ENCODE measurements around the gene FOXC2.

FOXC2 gene

GRCh38 chr16:86593913-86594620 lies 27.4 kb downstream of the FOXC2 start:
- no peak for DNase-seq

- DNase-seq = no peak
These were observed 28.1 kb downstream of the FOXC2 start for GRCh38 chr16:86594721-86595120.

DNA sequence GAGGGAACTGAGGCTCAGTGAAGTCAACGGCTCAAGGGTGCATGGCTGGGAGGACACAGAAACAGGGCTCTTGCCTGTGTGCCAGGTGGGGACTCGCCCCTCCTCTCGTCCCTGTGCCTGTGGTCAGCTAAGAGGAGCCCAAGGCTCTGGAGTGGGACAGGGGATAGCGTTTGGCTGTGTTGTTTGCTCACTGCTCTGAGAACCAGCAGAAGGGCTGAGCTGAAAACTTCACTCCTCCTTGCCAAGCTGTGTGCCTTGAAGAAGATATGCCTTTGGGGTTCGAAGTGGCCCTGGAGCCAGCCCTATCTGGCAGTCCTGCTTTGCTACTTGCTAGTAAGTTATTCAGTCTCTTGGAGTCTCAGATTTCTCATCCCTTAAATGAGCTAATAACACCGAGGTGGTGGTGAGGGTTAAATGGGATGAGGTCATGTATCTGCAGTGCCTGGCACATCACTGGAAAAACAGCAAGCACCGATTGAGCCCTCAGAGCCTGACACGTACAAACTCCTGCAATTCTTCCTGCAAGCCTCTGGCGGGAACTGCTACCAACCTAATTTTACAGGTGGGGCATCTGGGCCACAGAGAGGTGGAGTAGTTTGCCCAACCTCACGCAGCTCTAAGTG lies 29.5 kb downstream of the FOXC2 start:
- DNase-seq = no peak

DNA sequence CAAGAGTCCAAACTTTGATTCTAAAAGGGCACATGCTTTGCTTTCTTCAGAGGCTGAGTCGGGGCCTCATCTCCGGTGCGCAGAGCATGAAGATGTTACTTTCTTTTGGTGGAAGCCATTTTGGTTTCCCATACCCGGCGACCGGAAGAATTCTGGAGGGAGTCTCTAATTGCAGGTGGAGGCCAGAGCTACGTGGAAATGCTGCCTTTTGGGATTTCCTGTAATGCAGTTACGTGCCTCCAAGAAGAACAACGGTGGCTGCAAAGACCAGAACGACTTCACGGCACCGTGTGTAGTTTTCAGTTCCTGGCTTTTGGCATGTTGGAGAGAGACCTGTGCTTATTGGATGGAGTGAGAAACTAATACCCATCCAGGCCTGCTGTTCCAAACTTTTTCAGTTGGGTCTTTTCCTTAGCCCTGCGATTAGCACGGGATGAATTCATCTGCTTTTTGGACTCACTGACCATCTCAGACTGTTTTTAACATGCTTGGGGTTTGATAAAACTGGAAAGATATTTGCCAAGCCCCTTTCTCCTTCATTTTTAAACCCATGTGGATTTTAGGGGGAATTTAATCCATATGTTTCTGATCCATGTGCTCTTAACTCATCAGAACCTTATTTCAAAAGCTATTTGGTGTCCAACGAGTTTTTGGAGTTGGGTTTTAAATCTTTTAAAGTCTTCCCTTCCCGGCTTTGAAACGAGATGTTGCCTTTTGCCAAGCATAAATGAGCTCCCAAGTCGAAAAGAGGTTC lies 30.7 kb downstream of the FOXC2 start:
- no peak for DNase-seq

DNA sequence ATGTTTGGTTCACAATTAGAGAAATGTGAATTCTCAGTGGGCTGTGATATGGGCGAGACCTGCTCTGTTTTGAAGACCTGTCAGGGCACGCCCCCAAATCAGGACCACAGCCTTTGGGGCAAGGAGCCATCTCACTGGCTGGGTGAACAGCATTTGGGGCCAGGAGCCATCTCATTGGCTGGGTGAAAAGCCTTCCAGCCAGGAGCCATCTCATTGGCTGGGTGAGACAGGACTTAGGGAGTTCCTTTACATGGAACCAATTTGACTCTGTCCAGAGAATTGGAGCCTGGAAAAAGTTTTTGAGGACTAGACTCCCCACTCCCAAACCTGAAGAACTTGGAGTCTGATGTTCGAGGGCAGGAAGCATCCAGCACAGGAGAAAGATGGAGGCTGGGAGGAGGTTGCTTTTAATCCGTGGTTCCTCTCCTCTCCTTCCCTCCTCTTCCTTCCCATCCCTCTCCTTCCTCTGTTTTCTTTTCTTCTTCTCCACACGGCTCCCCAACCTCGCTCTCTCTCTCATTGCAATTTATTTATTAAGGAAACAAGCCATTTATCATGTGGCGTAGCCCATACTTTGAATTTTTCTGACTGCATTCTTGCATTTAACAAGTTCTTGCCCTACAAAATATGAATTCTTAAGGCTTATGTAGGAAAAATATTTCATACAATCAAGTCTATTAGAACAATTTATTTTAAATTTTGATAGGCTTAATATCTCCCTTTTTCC lies 31.4 kb downstream of the FOXC2 start:
- no peak for DNase-seq

- no peak for DNase-seq
These were observed 32.3 kb downstream of the FOXC2 start for GRCh38 chr16:86598607-86599565.

- no peak for DNase-seq
These were observed 34.7 kb downstream of the FOXC2 start for GRCh38 chr16:86601356-86601755.

GRCh38 chr16:86602521-86602920 lies 35.9 kb downstream of the FOXC2 start:
- DNase-seq = no peak

- no peak for DNase-seq
These were observed 38.0 kb downstream of the FOXC2 start for GRCh38 chr16:86604436-86605193.

GRCh38 chr16:86605950-86606349 lies 39.3 kb downstream of the FOXC2 start:
- no peak for DNase-seq

DNA sequence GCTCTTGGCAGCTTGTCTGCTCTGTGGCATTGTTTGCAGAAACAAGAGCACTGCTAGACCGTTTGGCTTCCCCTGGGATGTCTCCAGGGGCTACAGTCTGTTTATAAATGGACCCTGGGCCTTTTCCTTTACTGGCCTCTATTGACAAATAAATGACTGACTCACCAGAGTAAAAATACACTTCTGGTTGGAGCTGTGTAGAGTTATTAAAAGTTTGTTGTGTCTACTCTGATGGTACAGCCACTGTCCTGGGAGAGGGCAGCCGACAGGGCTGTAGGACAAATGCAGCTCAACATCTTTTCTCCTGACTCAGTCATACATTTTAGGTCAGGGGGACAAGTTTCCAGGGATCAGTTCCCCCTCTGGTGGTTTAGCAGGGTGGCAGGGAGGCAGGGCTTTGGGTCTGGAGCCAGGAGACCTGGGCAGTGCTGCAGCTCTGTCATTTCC lies 41.7 kb downstream of the FOXC2 start:
- no peak for DNase-seq

DNA sequence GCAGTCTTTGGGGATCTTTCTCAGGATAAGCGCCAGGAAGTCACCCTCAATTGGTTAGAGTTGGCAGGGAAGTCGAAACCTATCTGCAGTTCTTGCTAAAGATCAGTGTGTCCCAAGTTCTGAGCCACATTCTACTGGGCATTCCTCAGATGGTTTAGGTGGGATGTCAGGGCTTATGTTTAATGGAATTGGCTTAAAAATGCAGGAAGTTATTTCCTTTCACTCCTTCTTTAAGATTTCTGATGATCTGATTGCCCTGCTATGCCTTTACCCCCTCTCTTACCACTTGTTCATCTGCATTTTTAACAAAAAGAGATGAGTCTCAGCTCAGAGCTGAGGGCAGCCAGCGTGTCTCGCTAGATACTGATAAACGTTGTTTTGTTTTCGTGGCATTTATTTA lies 42.5 kb downstream of the FOXC2 start:
- DNase-seq = no peak

DNA sequence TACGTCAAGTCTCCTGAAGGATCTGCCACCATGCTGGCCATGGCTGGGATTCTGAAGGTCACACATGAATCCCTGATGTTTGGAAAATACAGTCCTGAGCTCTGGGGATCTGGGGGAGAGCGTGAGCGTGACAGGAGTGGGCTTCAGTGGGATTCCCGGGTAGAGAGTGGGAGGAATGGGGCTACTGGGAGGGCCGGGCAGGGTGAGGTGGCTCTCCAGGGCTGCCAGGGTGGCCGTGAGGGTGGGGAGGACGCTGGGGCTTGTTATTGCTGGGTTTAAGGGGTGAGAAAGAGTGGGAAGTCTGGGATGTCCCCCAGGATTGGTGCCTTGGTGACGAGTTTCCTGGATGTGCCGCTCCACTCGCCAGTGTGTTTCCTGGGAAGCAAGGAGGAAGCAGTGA lies 43.0 kb downstream of the FOXC2 start:
- DNase-seq = no peak

- DNase-seq = no peak
These were observed 44.3 kb downstream of the FOXC2 start for GRCh38 chr16:86610779-86611524.

- no peak for DNase-seq
These were observed 44.9 kb downstream of the FOXC2 start for GRCh38 chr16:86611525-86611855.

GRCh38 chr16:86611941-86612340 lies 45.3 kb downstream of the FOXC2 start:
- DNase-seq = no peak

DNA sequence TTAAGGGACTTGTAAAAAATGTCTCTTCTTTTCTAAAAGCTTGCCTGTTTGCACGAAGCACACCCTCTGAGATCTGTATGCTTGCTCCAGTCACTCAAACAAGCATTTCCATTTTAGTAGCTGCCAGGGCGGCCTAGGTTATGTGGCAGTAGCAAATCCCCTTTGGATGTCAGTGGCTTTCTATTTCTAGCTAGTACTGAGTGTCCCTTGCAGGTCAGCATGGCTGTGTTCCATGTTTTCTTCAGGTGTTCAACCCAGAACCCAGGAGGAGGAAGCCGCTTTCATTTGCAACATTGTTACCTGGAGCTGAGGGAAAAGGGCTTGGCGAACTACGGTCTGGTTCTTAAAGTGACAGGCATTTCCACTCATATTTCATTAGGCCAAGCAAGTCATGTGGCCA lies 48.1 kb downstream of the FOXC2 start:
- no peak for DNase-seq

GRCh38 chr16:86616906-86617305 lies 50.3 kb downstream of the FOXC2 start:
- no peak for DNase-seq

DNA sequence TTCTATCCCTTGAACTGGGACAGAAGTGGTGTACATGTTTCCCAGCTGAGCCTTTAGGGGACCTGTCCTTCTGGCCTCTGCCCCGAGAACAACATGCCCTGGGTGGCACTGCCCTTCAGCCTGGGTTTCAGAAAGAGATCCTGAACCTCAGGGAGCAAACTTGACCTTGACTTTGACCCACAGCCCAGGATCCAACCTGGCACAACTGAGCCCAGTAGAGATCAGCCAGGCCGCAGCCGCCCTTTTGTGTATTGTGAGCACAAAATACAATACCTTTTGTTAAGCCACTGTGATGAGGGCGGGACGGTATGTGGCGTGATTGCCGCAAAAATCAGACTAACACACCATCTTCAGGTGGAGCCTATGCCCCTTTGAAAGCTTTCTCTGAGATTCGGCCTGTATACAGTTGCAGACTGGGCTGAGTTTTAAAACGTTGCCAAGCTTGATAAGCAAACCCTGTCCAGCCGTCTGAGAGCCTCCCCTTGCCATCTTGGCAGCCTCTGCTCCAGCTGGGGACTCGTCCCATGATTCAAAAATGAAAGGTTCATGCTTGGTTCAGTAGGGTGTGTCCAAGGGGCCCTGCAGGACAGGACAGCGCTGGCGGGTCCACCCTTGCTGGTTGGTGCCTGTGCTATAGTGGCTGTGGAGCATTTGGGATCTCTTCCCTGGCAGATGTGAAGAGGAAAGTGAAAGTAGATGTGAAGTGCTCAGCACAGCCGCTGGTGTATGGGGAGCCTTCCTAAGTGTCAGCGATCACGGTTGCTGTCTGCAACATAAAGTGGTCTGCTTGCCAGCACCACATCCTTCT lies 52.0 kb downstream of the FOXC2 start:
- no peak for DNase-seq

Measured in Kasumi-1 (cell line).